Stimulated activated effector memory CD8-positive, alpha-beta T cell treated with anti-CD3 and anti-CD28 coated beads, Interleukin-12 subunit alpha, Interleukin-12 subunit beta, amount 100 ng/mL, for 72 hours (primary cell): Measurements from ENCODE around the gene UBXN11.
A peak's percentile ranks its signal among the peaks of the same experiment; 100 is the strongest.
"Not testable (repeated sequence)": the region's sequence is repeated elsewhere in the genome, so short reads cannot be mapped to it uniquely, and the experiment has no call there.

Experiments
- ATAC-seq: fragments of 150-1000 bp; cut with Tn5 transposase; 2 replicates; pipeline ENCODE4 v1.10.0; 2021
- DNase-seq, 2 donors: peaks; one replicate each; pipeline ENCODE4 v3.0.0; 2021 to 2022; ENCODE audit warnings: low spot score in 2 of 2
- H3K27ac Mint-ChIP-seq: one replicate; pipeline ENCODE4 v1.8.0; 2022; ENCODE audit warnings: mild to moderate bottlenecking, mixed read lengths
- H3K36me3 Mint-ChIP-seq: one replicate; pipeline ENCODE4 v1.8.0; 2022; ENCODE audit warnings: mild to moderate bottlenecking, mixed read lengths
- H3K4me1 Mint-ChIP-seq: one replicate; pipeline ENCODE4 v1.8.0; 2022; ENCODE audit warnings: mixed read lengths
- H3K4me3 Mint-ChIP-seq: one replicate; pipeline ENCODE4 v1.8.0; 2022; ENCODE audit warnings: mild to moderate bottlenecking, mixed read lengths
- H3K9me3 Mint-ChIP-seq: one replicate; pipeline ENCODE4 v1.8.0; 2022; ENCODE audit warnings: mixed read lengths

UBXN11 gene

GRCh38 chr1:26344147-26344920 lies 37.9 kb upstream of the UBXN11 start:
- Mint-ChIP-seq H3K4me3 (no peak overlapping the region), H3K36me3 (no peaks in the 10 kb centered on the region), H3K4me1 (no peaks in the 10 kb centered on the region), H3K9me3 (no peaks in the 10 kb centered on the region), H3K27ac (no peak overlapping the region)
- ATAC-seq (no peak), DNase-seq (no peak)

GRCh38 chr1:26340047-26340481 lies 33.6 kb upstream of the UBXN11 start:
- peaks cover 11% of the 10 kb centered on the region for H3K4me1 Mint-ChIP-seq
- H3K27ac Mint-ChIP-seq = no peak overlapping the region
- H3K9me3 Mint-ChIP-seq = no peaks in the 10 kb centered on the region
- DNase-seq = no peak
- no peak overlapping the region for H3K4me3 Mint-ChIP-seq
- ATAC-seq = no peak
- H3K36me3 Mint-ChIP-seq = no peaks in the 10 kb centered on the region

GRCh38 chr1:26338670-26339069 lies 32.2 kb upstream of the UBXN11 start:
- no peak overlapping the region for H3K4me3 Mint-ChIP-seq
- peaks cover 11% of the 10 kb centered on the region for H3K4me1 Mint-ChIP-seq
- DNase-seq (no peak), ATAC-seq (no peak)
- no peaks in the 10 kb centered on the region for H3K9me3 Mint-ChIP-seq
- H3K27ac Mint-ChIP-seq = no peak overlapping the region
- H3K36me3 Mint-ChIP-seq = no peaks in the 10 kb centered on the region

GRCh38 chr1:26337625-26338024 lies 31.2 kb upstream of the UBXN11 start:
- Mint-ChIP-seq H3K9me3 (no peaks in the 10 kb centered on the region), H3K4me1 (peaks cover 11% of the 10 kb centered on the region), H3K4me3 (peak overlapping the region; percentile 28), H3K36me3 (no peaks in the 10 kb centered on the region), H3K27ac (no peak overlapping the region)
- DNase-seq = no peak
- ATAC-seq = no peak

GRCh38 chr1:26337206-26337535 lies 30.7 kb upstream of the UBXN11 start:
- no peaks in the 10 kb centered on the region for H3K9me3 Mint-ChIP-seq
- H3K27ac Mint-ChIP-seq = no peak overlapping the region
- peak overlapping the region; percentile 87 for H3K4me3 Mint-ChIP-seq
- DNase-seq = no peak
- H3K36me3 Mint-ChIP-seq = no peaks in the 10 kb centered on the region
- H3K4me1 Mint-ChIP-seq = peaks cover 11% of the 10 kb centered on the region
- ATAC-seq = no peak

- Mint-ChIP-seq H3K9me3 (no peaks in the 10 kb centered on the region), H3K36me3 (no peaks in the 10 kb centered on the region), H3K4me1 (peaks cover 11% of the 10 kb centered on the region), H3K4me3 (peak overlapping the region; percentile 87), H3K27ac (no peak overlapping the region)
- DNase-seq = peak; percentile 71 to 84
- ATAC-seq = peak; percentile 94
Observed at GRCh38 chr1:26336477-26337205, 30.2 kb upstream of the UBXN11 start.

- DNase-seq = no peak
- Mint-ChIP-seq H3K4me3 (peak overlapping the region; percentile 87), H3K27ac (no peak overlapping the region)
Observed at GRCh38 chr1:26335774-26336476, 29.5 kb upstream of the UBXN11 start.

GRCh38 chr1:26333312-26333711 lies 26.9 kb upstream of the UBXN11 start:
- not testable (repeated sequence) for H3K36me3 Mint-ChIP-seq, H3K4me3 Mint-ChIP-seq, H3K27ac Mint-ChIP-seq, DNase-seq, ATAC-seq, H3K9me3 Mint-ChIP-seq
- peaks cover 11% of the 10 kb centered on the region for H3K4me1 Mint-ChIP-seq

More at GRCh38 chr1:26335774-26336476, 29.5 kb upstream of the UBXN11 start:
- H3K4me1 Mint-ChIP-seq = peaks cover 11% of the 10 kb centered on the region
- H3K36me3 Mint-ChIP-seq = no peaks in the 10 kb centered on the region
- H3K9me3 Mint-ChIP-seq = no peaks in the 10 kb centered on the region
- no peak for ATAC-seq

- DNase-seq = no peak
- Mint-ChIP-seq H3K4me3 (no peak overlapping the region), H3K4me1 (no peaks in the 10 kb centered on the region), H3K9me3 (no peaks in the 10 kb centered on the region), H3K36me3 (peaks cover 6% of the 10 kb centered on the region), H3K27ac (no peak overlapping the region)
- no peak for ATAC-seq
Observed at GRCh38 chr1:26330276-26330675, 23.8 kb upstream of the UBXN11 start.

- H3K27ac Mint-ChIP-seq, ATAC-seq, DNase-seq, H3K36me3 Mint-ChIP-seq, H3K4me1 Mint-ChIP-seq, H3K9me3 Mint-ChIP-seq, H3K4me3 Mint-ChIP-seq: not testable (repeated sequence)
Observed at GRCh38 chr1:26329380-26329779, 22.9 kb upstream of the UBXN11 start.

- Mint-ChIP-seq H3K9me3 (no peaks in the 10 kb centered on the region), H3K27ac (no peak overlapping the region), H3K4me3 (no peak overlapping the region), H3K4me1 (no peaks in the 10 kb centered on the region), H3K36me3 (peaks cover 14% of the 10 kb centered on the region)
- DNase-seq (no peak), ATAC-seq (no peak)
Observed at GRCh38 chr1:26328597-26328996, 22.2 kb upstream of the UBXN11 start.

GRCh38 chr1:26327956-26328362 lies 21.5 kb upstream of the UBXN11 start:
- Mint-ChIP-seq H3K27ac (peak overlapping the region; percentile 40), H3K4me1 (peaks cover 4% of the 10 kb centered on the region), H3K36me3 (peaks cover 20% of the 10 kb centered on the region), H3K9me3 (no peaks in the 10 kb centered on the region), H3K4me3 (no peak overlapping the region)
- DNase-seq = no peak
- ATAC-seq = no peak

- Mint-ChIP-seq H3K36me3 (peaks cover 54% of the 10 kb centered on the region), H3K27ac (peak overlapping the region; percentile 50)
Observed at GRCh38 chr1:26324550-26324949, 18.1 kb upstream of the UBXN11 start.

GRCh38 chr1:26323382-26323781 lies 16.9 kb upstream of the UBXN11 start:
- H3K27ac Mint-ChIP-seq = peak overlapping the region; percentile 73
- peaks cover 47% of the 10 kb centered on the region for H3K4me1 Mint-ChIP-seq
- peaks cover 66% of the 10 kb centered on the region for H3K36me3 Mint-ChIP-seq
- ATAC-seq = no peak
- H3K4me3 Mint-ChIP-seq = no peak overlapping the region
- H3K9me3 Mint-ChIP-seq = no peaks in the 10 kb centered on the region
- DNase-seq = no peak

More at GRCh38 chr1:26324550-26324949, 18.1 kb upstream of the UBXN11 start:
- ATAC-seq (no peak), DNase-seq (no peak)
- Mint-ChIP-seq H3K4me1 (peaks cover 36% of the 10 kb centered on the region), H3K4me3 (no peak overlapping the region), H3K9me3 (no peaks in the 10 kb centered on the region)

- Mint-ChIP-seq H3K4me1 (peaks cover 61% of the 10 kb centered on the region), H3K36me3 (peaks cover 70% of the 10 kb centered on the region), H3K9me3 (no peaks in the 10 kb centered on the region), H3K27ac (peak overlapping the region; percentile 73), H3K4me3 (no peak overlapping the region)
- DNase-seq (no peak), ATAC-seq (no peak)
Observed at GRCh38 chr1:26322042-26322331, 15.6 kb upstream of the UBXN11 start.
